ENCODE measurements around the gene CDKAL1. TPM values are rescaled to one million over a fixed set of nuclear protein-coding genes. Genes with fewer than 3 reads are reported as not detected.

CDKAL1 gene
- total and polyA plus RNA-seq, 10 of the 15 experiments (the other 5 are each of a cell fraction or from before 2014, with no cell fraction given), result 10.7 to 26.9 (median 17.3) TPM

GRCh38 chr6:20866036-20866435 is 331.8 kb downstream of the CDKAL1 start:
- no peak overlapping the region for H3K4me3 ChIP-seq
- H3K4me1 ChIP-seq (ENCODE audit: control insufficient read depth, insufficient read depth, low read length), result no peaks in the 10 kb centered on the region
- 86% methylated on average over 1 of the region's 1 CpG for WGBS (ENCODE audit: insufficient coverage, insufficient replicate concordance, low lambda C conversion rate, missing lambda C conversion rate)
- FAIRE-seq (no peak), DNase-seq (ENCODE audit: low read depth, low spot score) (no peak), ATAC-seq (no peak)
- intact Hi-C loops (cut with micrococcal nuclease; ENCODE audit: unreplicated experiment), result no loop called here
- no peaks in the 10 kb centered on the region for H3K9me3 ChIP-seq (replicated peaks; ENCODE audit: control insufficient read depth, insufficient read depth, low read length)
- no peaks in the 10 kb centered on the region for H4K20me1 ChIP-seq (ENCODE audit: control insufficient read depth, insufficient read depth)
- no TSS peak for BruUV-seq (replicated peaks)
- RAD21 ChIA-PET (ENCODE audit: unreplicated experiment), result interaction anchor here (0.6 to 0.9 kb wide), 2 partner anchors 9 to 245 kb away, joined by 3 to 6 read pairs; no protein-coding TSS in a partner anchor
- TF ChIP-seq CEBPZ (IDR thresholded peaks at IDR 0.05; ENCODE audit: low read depth, low read length) (no peak), SMARCA5 (IDR thresholded peaks at IDR 0.05) (no peak), RB1 (IDR thresholded peaks at IDR 0.05; ENCODE audit: borderline replicate concordance) (no peak), RCOR1 (conservative IDR thresholded peaks at IDR 0.05; ENCODE audit: low read depth, low read length) (no peak), MAX (IDR thresholded peaks at IDR 0.05; ENCODE audit: low read depth, low read length) (no peak), BHLHE40 (IDR thresholded peaks at IDR 0.05; ENCODE audit: borderline replicate concordance in 1 of 2, low read depth in 2 of 2, low read length in 1 of 2) (no peak)
- in situ Hi-C loops (cut with MboI), result no loop called here
- POLR2A ChIA-PET, result no interaction called here
- no peaks in the 10 kb centered on the region for H3K27me3 ChIP-seq (replicated peaks in 1 of 2; ENCODE audit: control insufficient read depth in 2 of 2, insufficient read depth in 2 of 2, low read length in 1 of 2)
- no peaks in the 10 kb centered on the region for H3K79me2 ChIP-seq (ENCODE audit: control insufficient read depth, insufficient read depth, low read length)
- H3K9ac ChIP-seq (ENCODE audit: control insufficient read depth, insufficient read depth, low read length), result no peak overlapping the region
- SMC1A ChIA-PET (ENCODE audit: uncharacterized antibody, unreplicated experiment), result interaction anchor here (1.1 to 1.7 kb wide), 5 partner anchors 15 to 261 kb away, joined by 3 to 5 read pairs (median 4); no protein-coding TSS in a partner anchor
- no peak overlapping the region for H3K27ac ChIP-seq (ENCODE audit: control insufficient read depth, insufficient read depth)
- H2AFZ ChIP-seq (ENCODE audit: control insufficient read depth, low read depth, low read length), result no peak overlapping the region
- H3K4me2 ChIP-seq (ENCODE audit: control insufficient read depth, insufficient read depth), result no peak overlapping the region
- CTCF ChIA-PET, result interaction anchor here (0.6 to 2.1 kb wide), 7 partner anchors 10 to 1217 kb away, joined by 3 to 10 read pairs (median 4); no protein-coding TSS in a partner anchor
- H3K36me3 ChIP-seq (ENCODE audit: control insufficient read depth in 2 of 2, insufficient read depth in 2 of 2, low read length in 1 of 2), result no peaks in the 10 kb centered on the region
